ENCODE results near the gene INA. TPM values are rescaled to one million over a fixed set of nuclear protein-coding genes. Genes with fewer than 3 reads are reported as not detected.

The INA gene
- polyA plus RNA-seq, 1 of the 3 experiments (the other 2 are of a cell fraction): 4.8 TPM

GRCh38 chr10:103238506-103239252 is 38.3 kb upstream of the INA start:
- no peaks in the 10 kb centered on the region for H3K36me3 ChIP-seq (replicated peaks in 1 of 2; ENCODE audit: control insufficient read depth in 1 of 2, insufficient read depth in 2 of 2, low read length in 1 of 2)
- no peaks in the 10 kb centered on the region for H3K9me2 ChIP-seq
- TF ChIP-seq CHD2 (IDR thresholded peaks at IDR 0.05; ENCODE audit: low read length, partially characterized antibody) (no peak), SMC3 (IDR thresholded peaks at IDR 0.05; ENCODE audit: low read depth, low read length) (peak; percentile 25; the same call in 1 of the 2 replicates), ZBTB33 (IDR thresholded peaks at IDR 0.05; ENCODE audit: borderline replicate concordance, low read depth) (no peak), CTCF (IDR thresholded peaks at IDR 0.05) (peak; percentile 33), RAD21 (IDR thresholded peaks at IDR 0.05; ENCODE audit: low read length) (peak; percentile 37; the same call in 1 of the 2 replicates), FOXJ3 (CRISPR knock-in tag; IDR thresholded peaks at IDR 0.05) (no peak)
- H3K27me3 ChIP-seq (ENCODE audit: insufficient read depth): no peaks in the 10 kb centered on the region
- no peak overlapping the region for H3K9ac ChIP-seq
- no peak overlapping the region for H3K4me2 ChIP-seq
- H2AFZ ChIP-seq (ENCODE audit: low read depth): no peak overlapping the region
- H3K4me1 ChIP-seq (ENCODE audit: control insufficient read depth in 1 of 2, insufficient read depth in 2 of 2, low read depth in 1 of 2, low read length in 1 of 2): peaks cover 3 to 11% of the 10 kb centered on the region in 2 experiments; a peak in 2 of 4 replicates
- H3F3A ChIP-seq (replicated peaks; ENCODE audit: insufficient read depth): no peaks in the 10 kb centered on the region
- DNase-seq: no peak
- no peaks in the 10 kb centered on the region for H3K9me3 ChIP-seq
- H3K4me3 ChIP-seq (ENCODE audit: low read depth in 2 of 2, low read length in 1 of 2): no peak overlapping the region
- H4K20me1 ChIP-seq (ENCODE audit: insufficient read depth): no peaks in the 10 kb centered on the region
- WGBS (ENCODE audit: low lambda C conversion rate): 76% methylated on average over 11 of the region's 11 CpGs
- H3K79me2 ChIP-seq (ENCODE audit: insufficient read depth): no peaks in the 10 kb centered on the region
- ChIA-PET POLR2A (no interaction called here), CTCF (interaction anchor here (1.2 kb wide), 1 partner anchor 403 kb away, joined by 4 read pairs; no protein-coding TSS in a partner anchor)
- no peak overlapping the region for H3K27ac ChIP-seq (ENCODE audit: low read depth in 2 of 2, low read length in 1 of 2)

GRCh38 chr10:103241262-103242011 is 35.5 kb upstream of the INA start:
- WGBS (ENCODE audit: low lambda C conversion rate): 45% methylated on average over 7 of the region's 7 CpGs
- Histone ChIP-seq H3F3A (replicated peaks; ENCODE audit: insufficient read depth) (no peaks in the 10 kb centered on the region), H3K27ac (ENCODE audit: low read depth in 2 of 2, low read length in 1 of 2) (peak overlapping the region; percentile 43 to 63), H3K27me3 (ENCODE audit: insufficient read depth) (no peaks in the 10 kb centered on the region), H3K79me2 (ENCODE audit: insufficient read depth) (no peaks in the 10 kb centered on the region), H4K20me1 (ENCODE audit: insufficient read depth) (no peaks in the 10 kb centered on the region), H2AFZ (ENCODE audit: low read depth) (peak overlapping the region; percentile 93), H3K4me3 (ENCODE audit: low read depth in 2 of 2, low read length in 1 of 2) (peak overlapping the region in 1 of 2 experiments; percentile 20; a peak in 1 of 4 replicates), H3K4me1 (ENCODE audit: control insufficient read depth in 1 of 2, insufficient read depth in 2 of 2, low read depth in 1 of 2, low read length in 1 of 2) (peaks cover 3 to 11% of the 10 kb centered on the region in 2 experiments; a peak in 2 of 4 replicates), H3K4me2 (peak overlapping the region; percentile 59), H3K9me3 (no peaks in the 10 kb centered on the region), H3K9ac (peak overlapping the region; percentile 49), H3K36me3 (replicated peaks in 1 of 2; ENCODE audit: control insufficient read depth in 1 of 2, insufficient read depth in 2 of 2, low read length in 1 of 2) (no peaks in the 10 kb centered on the region), H3K9me2 (no peaks in the 10 kb centered on the region)
- TF ChIP-seq TCF12 (IDR thresholded peaks at IDR 0.05): peak; percentile 47; the same call in 1 of the 2 replicates
- no peak for TF ChIP-seq MEF2A (IDR thresholded peaks at IDR 0.05; ENCODE audit: borderline replicate concordance, low read depth)
- no peak for TF ChIP-seq FOXM1 (IDR thresholded peaks at IDR 0.05; ENCODE audit: low read depth)
- TF ChIP-seq NFIC (IDR thresholded peaks at IDR 0.05; ENCODE audit: borderline replicate concordance): peak; percentile 36; the same call in 1 of the 2 replicates
- peak; percentile 38; the same call in 1 of the 2 replicates for TF ChIP-seq JUND (IDR thresholded peaks at IDR 0.05)
- TF ChIP-seq MAX (IDR thresholded peaks at IDR 0.05; ENCODE audit: low read depth): peak; percentile 73
- TF ChIP-seq FOSL2 (IDR thresholded peaks at IDR 0.05; ENCODE audit: borderline replicate concordance, low read depth): peak; percentile 57; the same call in 1 of the 2 replicates
- no peak for TF ChIP-seq YY1 (IDR thresholded peaks at IDR 0.05; ENCODE audit: low read depth)
- ChIA-PET POLR2A (interaction anchor here (1.1 kb wide), 1 partner anchor 36 kb away, joined by 3 read pairs; the partner anchor contains the start of gene INA), CTCF (interaction anchor here (0.8 to 1.4 kb wide), 3 partner anchors 93 to 406 kb away, joined by 3 to 5 read pairs (median 5); partner anchors contain the start of gene CNNM2)
- no peak for DNase-seq

All from SK-N-SH (cell line).